HEK293T (cell line): ENCODE measurements around the gene OCA2.

Experiments
- CTCF ChIA-PET: fragments of 350-600 bp; formaldehyde crosslinking; extraction: SDS; loops from one replicate; lab custom pipeline; 2021; ENCODE audit warnings: antibody characterized with exemption, inconsistent platforms; lab: Yijun Ruan, JAX
- POLR2A ChIA-PET: fragments of 350-600 bp; formaldehyde crosslinking; extraction: SDS; loops from one replicate; lab custom pipeline; 2020; ENCODE audit warnings: antibody characterized with exemption, inconsistent platforms; lab: Yijun Ruan, JAX
- DNase-seq: peaks from one replicate; pipeline ENCODE4 v3.0.0; 2012; ENCODE audit warnings: mixed read lengths; ENCODE audit errors: extremely low spot score
- ARNT ChIP-seq: fragments of 450-650 bp; IDR thresholded peaks from 2 replicates; pipeline ENCODE4 v1.6.1; 2017; ENCODE audit warnings: mild to moderate bottlenecking
- BHLHE40 ChIP-seq: fragments of 450-650 bp; IDR thresholded peaks from 2 replicates; pipeline ENCODE4 v1.6.1; 2016; ENCODE audit warnings: mild to moderate bottlenecking, moderate library complexity, borderline replicate concordance
- CTBP1 ChIP-seq: fragments of 450-650 bp; IDR thresholded peaks from 2 replicates; pipeline ENCODE4 v1.6.1; 2016; ENCODE audit warnings: borderline replicate concordance
- ELF4 ChIP-seq: fragments of 450-650 bp; IDR thresholded peaks from 2 replicates; pipeline ENCODE4 v1.6.1; 2017; ENCODE audit warnings: antibody characterized with exemption
- FOXA1 ChIP-seq: fragments of 450-650 bp; IDR thresholded peaks from 2 replicates; pipeline ENCODE4 v1.6.1; 2016; ENCODE audit warnings: mild to moderate bottlenecking
- FOXK2 ChIP-seq: fragments of 450-650 bp; IDR thresholded peaks from 2 replicates; pipeline ENCODE4 v1.6.1; 2016; ENCODE audit warnings: mild to moderate bottlenecking
- FOXM1 ChIP-seq: fragments of 450-650 bp; IDR thresholded peaks from 2 replicates; pipeline ENCODE4 v1.6.1; 2017; ENCODE audit warnings: mild to moderate bottlenecking, borderline replicate concordance
- HDGF ChIP-seq: fragments of 450-650 bp; IDR thresholded peaks from 2 replicates; pipeline ENCODE4 v1.6.1; 2017; ENCODE audit warnings: antibody characterized with exemption, borderline replicate concordance
- L3MBTL2 ChIP-seq: fragments of 450-650 bp; conservative IDR thresholded peaks from 2 replicates; pipeline ENCODE4 v1.6.1; 2016; ENCODE audit warnings: mild to moderate bottlenecking
- LEF1 ChIP-seq: fragments of 450-650 bp; IDR thresholded peaks from 2 replicates; pipeline ENCODE4 v1.6.1; 2017; ENCODE audit warnings: mild to moderate bottlenecking, borderline replicate concordance
- NFRKB ChIP-seq: fragments of 450-650 bp; IDR thresholded peaks from 2 replicates; pipeline ENCODE4 v1.6.1; 2016; ENCODE audit warnings: mild to moderate bottlenecking, moderate library complexity
- SP1 ChIP-seq: fragments of 450-650 bp; IDR thresholded peaks from 2 replicates; pipeline ENCODE4 v1.6.1; 2017
- SUZ12 ChIP-seq: fragments of 450-650 bp; IDR thresholded peaks from 2 replicates; pipeline ENCODE4 v1.6.1; 2016; ENCODE audit warnings: mild to moderate bottlenecking
- TARDBP ChIP-seq: fragments of 450-650 bp; IDR thresholded peaks from 2 replicates; pipeline ENCODE4 v1.6.1; 2016
- ZNF384 ChIP-seq: fragments of 450-650 bp; IDR thresholded peaks from 2 replicates; pipeline ENCODE4 v1.6.1; 2016
- TF ChIP-seq, protein P1 (sequence below): fragments of 450-650 bp; IDR thresholded peaks from 2 replicates; pipeline ENCODE4 v1.6.1; 2016

The OCA2 gene

DNA sequence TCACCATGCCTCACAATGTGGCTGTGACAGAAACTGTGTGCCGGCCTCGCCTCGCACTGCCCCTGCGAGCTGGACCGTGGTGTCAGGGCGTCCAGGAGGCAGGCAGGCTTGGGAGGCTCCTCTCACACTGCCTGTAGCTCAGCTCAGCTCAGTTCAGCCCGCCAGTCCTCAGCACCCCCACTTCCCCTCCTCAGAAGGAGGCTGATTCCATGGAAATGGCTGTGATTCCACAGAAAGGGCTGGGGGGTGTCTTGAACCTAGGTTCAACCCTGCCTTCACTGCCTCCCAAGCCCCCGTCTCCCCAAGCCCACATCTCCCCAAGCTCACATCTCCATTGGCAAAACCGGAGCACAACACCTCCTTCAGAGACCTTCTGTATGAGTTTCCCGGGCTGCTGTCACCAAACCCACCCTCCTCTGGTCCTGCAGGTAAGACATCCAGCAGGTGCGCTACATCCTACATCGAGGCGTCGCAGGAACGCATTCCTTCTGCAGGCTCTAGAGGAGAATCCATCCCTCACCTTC lies 94.0 kb downstream of the OCA2 start:
- ChIA-PET CTCF (no interaction called here), POLR2A (no interaction called here)
- DNase-seq, result no peak
- TF ChIP-seq CTBP1 (no peak), TARDBP (no peak), FOXA1 (no peak), HDGF (no peak), NFRKB (no peak), LEF1 (no peak), FOXM1 (no peak), ARNT (no peak), SUZ12 (no peak), BHLHE40 (no peak), ZNF384 (no peak), ELF4 (no peak), L3MBTL2 (no peak), SP1 (no peak), FOXK2 (no peak)
- TF ChIP-seq, protein P1, sequence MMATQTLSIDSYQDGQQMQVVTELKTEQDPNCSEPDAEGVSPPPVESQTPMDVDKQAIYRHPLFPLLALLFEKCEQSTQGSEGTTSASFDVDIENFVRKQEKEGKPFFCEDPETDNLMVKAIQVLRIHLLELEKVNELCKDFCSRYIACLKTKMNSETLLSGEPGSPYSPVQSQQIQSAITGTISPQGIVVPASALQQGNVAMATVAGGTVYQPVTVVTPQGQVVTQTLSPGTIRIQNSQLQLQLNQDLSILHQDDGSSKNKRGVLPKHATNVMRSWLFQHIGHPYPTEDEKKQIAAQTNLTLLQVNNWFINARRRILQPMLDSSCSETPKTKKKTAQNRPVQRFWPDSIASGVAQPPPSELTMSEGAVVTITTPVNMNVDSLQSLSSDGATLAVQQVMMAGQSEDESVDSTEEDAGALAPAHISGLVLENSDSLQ, result no peak

DNA sequence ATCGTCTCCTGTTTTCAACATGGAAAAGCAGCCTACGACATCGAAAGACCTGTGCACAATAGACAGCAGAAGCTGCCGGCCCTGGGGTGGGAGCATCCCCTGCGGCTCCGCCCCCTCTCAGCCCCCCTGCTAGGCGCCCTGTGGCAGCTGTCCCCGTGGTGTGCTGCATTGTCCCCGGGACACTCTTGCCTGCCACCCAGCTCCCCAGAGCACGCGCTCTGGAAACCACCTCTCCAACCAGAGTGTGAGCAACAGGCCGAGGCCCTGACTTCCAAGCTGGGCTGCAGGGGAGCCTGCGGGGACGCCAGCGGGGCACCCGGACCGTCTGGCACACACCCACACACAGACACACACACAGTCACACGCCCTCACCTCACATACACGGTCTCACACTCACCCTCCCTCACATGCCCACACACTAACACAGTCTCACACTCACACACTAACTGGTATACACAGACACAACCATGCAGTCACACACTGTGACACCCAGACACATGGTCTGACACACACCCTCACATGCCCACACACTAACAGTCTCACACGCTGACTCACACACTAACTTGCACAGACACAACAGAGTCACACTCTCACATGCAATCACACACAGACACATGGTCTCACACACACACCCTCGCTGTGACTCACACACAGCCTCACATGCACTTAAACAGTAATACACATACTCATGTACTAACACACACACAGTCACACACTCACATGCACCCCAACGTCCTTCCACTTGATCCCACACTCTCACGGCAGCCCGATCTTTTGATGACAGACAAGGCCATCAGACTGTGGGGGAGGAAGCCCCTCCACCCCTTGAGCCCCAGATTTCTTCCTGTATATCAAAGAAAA lies 94.7 kb downstream of the OCA2 start:
- ChIA-PET CTCF (no interaction called here), POLR2A (no interaction called here)
- TF ChIP-seq FOXM1 (no peak), ELF4 (no peak), BHLHE40 (no peak)
- DNase-seq, result no peak

GRCh38 chr15:28003302-28004037 lies 95.6 kb downstream of the OCA2 start:
- POLR2A ChIA-PET, result no interaction called here
- CTCF ChIA-PET, result no interaction called here
- DNase-seq, result no peak
- TF ChIP-seq ARNT (no peak), HDGF (no peak), SUZ12 (no peak), ZNF384 (no peak), TARDBP (no peak), CTBP1 (no peak), SP1 (no peak), L3MBTL2 (no peak), BHLHE40 (no peak), FOXA1 (no peak), LEF1 (no peak), NFRKB (no peak), FOXK2 (no peak), FOXM1 (no peak), ELF4 (no peak)
- TF ChIP-seq, protein P1, result no peak

DNA sequence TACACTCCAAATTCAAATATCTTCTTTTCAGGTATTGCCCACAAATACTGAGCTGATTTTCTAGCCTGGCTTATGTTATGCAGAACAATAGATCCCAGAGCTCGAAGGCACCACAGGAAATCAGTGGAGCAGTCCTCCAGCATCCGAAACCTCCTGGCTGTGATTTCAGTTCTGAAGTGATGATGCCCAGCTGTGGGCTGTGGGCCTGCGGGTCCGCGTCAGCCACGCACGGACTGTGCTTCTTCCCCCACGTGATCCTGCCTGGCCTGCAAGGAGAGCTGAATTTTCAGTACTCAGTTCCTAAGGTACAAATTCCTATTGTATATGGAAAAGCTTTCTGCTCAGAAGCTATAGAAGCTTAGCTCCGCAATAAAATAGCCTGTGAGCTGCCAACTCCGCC lies 96.2 kb downstream of the OCA2 start:
- DNase-seq, result no peak
- TF ChIP-seq FOXA1, result no peak
- no peak for TF ChIP-seq ZNF384
- TF ChIP-seq, protein P1, result no peak
- TF ChIP-seq L3MBTL2, result no peak
- no peak for TF ChIP-seq HDGF
- TF ChIP-seq LEF1, result no peak
- no peak for TF ChIP-seq BHLHE40
- TF ChIP-seq NFRKB, result no peak
- TF ChIP-seq CTBP1, result no peak
- no peak for TF ChIP-seq ARNT
- TF ChIP-seq SP1, result no peak
- no peak for TF ChIP-seq SUZ12
- no peak for TF ChIP-seq FOXK2
- no peak for TF ChIP-seq FOXM1
- no peak for TF ChIP-seq ELF4
- TF ChIP-seq TARDBP, result no peak
- ChIA-PET POLR2A (no interaction called here), CTCF (no interaction called here)

- TF ChIP-seq SUZ12 (no peak), FOXK2 (no peak), ELF4 (no peak), SP1 (no peak), FOXM1 (no peak), ARNT (no peak), ZNF384 (no peak), LEF1 (no peak), CTBP1 (no peak), L3MBTL2 (no peak), HDGF (no peak), FOXA1 (no peak), NFRKB (no peak), TARDBP (no peak), BHLHE40 (no peak)
- TF ChIP-seq, protein P1, result no peak
- ChIA-PET CTCF (no interaction called here), POLR2A (no interaction called here)
- no peak for DNase-seq
These were observed 96.8 kb downstream of the OCA2 start for GRCh38 chr15:28002136-28002861.
